Measurements from ENCODE around the gene MGAT5B. TPM values are rescaled to one million over a fixed set of nuclear protein-coding genes. Genes with fewer than 3 reads are reported as not detected.
A peak's percentile ranks its signal among the peaks of the same experiment; 100 is the strongest.

Gene MGAT5B
- total and polyA plus RNA-seq, 2 experiments from 2014 or later = 1.6 to 10.0 TPM

DNA sequence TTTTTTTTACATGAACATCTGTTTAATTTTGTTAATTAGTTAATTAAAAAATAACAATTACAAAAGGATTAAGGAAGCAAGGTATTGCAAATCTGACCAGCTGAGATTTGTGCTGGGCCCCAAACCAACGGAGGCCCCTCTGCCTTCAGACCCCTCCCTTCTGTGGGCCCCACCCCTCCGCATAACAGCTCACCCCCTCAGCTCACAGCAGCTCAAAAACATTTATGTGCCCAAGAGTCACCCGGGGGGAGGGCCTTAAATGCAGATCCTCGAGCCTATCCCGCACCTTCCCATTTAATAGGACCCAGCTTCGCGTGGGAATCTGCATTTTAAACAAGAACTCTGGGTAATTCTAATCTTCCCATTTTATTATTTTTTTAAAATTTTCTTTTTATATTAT, 75.0 kb downstream of the MGAT5B start:
- TF ChIP-seq STAT1 (IDR thresholded peaks at IDR 0.05; ENCODE audit: unreplicated experiment) (no peak), ZNF331 (CRISPR knock-in tag; IDR thresholded peaks at IDR 0.05; ENCODE audit: low read depth) (no peak), CREB1 (CRISPR knock-in tag; IDR thresholded peaks at IDR 0.05; ENCODE audit: low read depth) (no peak), POLR2AphosphoS5 (IDR thresholded peaks at IDR 0.05; ENCODE audit: low read depth) (no peak), EZH2 (IDR thresholded peaks at IDR 0.05; ENCODE audit: low read depth, unreplicated experiment) (no peak), JUNB (IDR thresholded peaks at IDR 0.05; ENCODE audit: unreplicated experiment) (no peak), ZNF114 (CRISPR knock-in tag; IDR thresholded peaks at IDR 0.05) (no peak)
- TF ChIP-seq, protein P1, sequence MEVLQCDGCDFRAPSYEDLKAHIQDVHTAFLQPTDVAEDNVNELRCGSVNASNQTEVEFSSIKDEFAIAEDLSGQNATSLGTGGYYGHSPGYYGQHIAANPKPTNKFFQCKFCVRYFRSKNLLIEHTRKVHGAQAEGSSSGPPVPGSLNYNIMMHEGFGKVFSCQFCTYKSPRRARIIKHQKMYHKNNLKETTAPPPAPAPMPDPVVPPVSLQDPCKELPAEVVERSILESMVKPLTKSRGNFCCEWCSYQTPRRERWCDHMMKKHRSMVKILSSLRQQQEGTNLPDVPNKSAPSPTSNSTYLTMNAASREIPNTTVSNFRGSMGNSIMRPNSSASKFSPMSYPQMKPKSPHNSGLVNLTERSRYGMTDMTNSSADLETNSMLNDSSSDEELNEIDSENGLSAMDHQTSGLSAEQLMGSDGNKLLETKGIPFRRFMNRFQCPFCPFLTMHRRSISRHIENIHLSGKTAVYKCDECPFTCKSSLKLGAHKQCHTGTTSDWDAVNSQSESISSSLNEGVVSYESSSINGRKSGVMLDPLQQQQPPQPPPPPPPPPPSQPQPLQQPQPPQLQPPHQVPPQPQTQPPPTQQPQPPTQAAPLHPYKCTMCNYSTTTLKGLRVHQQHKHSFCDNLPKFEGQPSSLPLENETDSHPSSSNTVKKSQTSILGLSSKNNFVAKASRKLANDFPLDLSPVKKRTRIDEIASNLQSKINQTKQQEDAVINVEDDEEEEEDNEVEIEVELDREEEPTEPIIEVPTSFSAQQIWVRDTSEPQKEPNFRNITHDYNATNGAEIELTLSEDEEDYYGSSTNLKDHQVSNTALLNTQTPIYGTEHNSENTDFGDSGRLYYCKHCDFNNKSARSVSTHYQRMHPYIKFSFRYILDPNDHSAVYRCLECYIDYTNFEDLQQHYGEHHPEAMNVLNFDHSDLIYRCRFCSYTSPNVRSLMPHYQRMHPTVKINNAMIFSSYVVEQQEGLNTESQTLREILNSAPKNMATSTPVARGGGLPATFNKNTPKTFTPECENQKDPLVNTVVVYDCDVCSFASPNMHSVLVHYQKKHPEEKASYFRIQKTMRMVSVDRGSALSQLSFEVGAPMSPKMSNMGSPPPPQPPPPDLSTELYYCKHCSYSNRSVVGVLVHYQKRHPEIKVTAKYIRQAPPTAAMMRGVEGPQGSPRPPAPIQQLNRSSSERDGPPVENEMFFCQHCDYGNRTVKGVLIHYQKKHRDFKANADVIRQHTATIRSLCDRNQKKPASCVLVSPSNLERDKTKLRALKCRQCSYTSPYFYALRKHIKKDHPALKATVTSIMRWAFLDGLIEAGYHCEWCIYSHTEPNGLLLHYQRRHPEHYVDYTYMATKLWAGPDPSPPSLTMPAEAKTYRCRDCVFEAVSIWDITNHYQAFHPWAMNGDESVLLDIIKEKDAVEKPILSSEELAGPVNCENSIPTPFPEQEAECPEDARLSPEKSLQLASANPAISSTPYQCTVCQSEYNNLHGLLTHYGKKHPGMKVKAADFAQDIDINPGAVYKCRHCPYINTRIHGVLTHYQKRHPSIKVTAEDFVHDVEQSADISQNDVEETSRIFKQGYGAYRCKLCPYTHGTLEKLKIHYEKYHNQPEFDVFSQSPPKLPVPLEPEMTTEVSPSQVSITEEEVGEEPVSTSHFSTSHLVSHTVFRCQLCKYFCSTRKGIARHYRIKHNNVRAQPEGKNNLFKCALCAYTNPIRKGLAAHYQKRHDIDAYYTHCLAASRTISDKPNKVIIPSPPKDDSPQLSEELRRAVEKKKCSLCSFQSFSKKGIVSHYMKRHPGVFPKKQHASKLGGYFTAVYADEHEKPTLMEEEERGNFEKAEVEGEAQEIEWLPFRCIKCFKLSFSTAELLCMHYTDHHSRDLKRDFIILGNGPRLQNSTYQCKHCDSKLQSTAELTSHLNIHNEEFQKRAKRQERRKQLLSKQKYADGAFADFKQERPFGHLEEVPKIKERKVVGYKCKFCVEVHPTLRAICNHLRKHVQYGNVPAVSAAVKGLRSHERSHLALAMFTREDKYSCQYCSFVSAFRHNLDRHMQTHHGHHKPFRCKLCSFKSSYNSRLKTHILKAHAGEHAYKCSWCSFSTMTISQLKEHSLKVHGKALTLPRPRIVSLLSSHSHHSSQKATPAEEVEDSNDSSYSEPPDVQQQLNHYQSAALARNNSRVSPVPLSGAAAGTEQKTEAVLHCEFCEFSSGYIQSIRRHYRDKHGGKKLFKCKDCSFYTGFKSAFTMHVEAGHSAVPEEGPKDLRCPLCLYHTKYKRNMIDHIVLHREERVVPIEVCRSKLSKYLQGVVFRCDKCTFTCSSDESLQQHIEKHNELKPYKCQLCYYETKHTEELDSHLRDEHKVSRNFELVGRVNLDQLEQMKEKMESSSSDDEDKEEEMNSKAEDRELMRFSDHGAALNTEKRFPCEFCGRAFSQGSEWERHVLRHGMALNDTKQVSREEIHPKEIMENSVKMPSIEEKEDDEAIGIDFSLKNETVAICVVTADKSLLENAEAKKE (CRISPR knock-in tag; IDR thresholded peaks at IDR 0.05) = no peak
- TF ChIP-seq, protein P2, sequence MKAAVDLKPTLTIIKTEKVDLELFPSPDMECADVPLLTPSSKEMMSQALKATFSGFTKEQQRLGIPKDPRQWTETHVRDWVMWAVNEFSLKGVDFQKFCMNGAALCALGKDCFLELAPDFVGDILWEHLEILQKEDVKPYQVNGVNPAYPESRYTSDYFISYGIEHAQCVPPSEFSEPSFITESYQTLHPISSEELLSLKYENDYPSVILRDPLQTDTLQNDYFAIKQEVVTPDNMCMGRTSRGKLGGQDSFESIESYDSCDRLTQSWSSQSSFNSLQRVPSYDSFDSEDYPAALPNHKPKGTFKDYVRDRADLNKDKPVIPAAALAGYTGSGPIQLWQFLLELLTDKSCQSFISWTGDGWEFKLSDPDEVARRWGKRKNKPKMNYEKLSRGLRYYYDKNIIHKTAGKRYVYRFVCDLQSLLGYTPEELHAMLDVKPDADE (IDR thresholded peaks at IDR 0.05) = no peak
- TF ChIP-seq, protein P3, sequence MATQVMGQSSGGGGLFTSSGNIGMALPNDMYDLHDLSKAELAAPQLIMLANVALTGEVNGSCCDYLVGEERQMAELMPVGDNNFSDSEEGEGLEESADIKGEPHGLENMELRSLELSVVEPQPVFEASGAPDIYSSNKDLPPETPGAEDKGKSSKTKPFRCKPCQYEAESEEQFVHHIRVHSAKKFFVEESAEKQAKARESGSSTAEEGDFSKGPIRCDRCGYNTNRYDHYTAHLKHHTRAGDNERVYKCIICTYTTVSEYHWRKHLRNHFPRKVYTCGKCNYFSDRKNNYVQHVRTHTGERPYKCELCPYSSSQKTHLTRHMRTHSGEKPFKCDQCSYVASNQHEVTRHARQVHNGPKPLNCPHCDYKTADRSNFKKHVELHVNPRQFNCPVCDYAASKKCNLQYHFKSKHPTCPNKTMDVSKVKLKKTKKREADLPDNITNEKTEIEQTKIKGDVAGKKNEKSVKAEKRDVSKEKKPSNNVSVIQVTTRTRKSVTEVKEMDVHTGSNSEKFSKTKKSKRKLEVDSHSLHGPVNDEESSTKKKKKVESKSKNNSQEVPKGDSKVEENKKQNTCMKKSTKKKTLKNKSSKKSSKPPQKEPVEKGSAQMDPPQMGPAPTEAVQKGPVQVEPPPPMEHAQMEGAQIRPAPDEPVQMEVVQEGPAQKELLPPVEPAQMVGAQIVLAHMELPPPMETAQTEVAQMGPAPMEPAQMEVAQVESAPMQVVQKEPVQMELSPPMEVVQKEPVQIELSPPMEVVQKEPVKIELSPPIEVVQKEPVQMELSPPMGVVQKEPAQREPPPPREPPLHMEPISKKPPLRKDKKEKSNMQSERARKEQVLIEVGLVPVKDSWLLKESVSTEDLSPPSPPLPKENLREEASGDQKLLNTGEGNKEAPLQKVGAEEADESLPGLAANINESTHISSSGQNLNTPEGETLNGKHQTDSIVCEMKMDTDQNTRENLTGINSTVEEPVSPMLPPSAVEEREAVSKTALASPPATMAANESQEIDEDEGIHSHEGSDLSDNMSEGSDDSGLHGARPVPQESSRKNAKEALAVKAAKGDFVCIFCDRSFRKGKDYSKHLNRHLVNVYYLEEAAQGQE (IDR thresholded peaks at IDR 0.05; ENCODE audit: unreplicated experiment) = no peak
- TF ChIP-seq, protein P4, sequence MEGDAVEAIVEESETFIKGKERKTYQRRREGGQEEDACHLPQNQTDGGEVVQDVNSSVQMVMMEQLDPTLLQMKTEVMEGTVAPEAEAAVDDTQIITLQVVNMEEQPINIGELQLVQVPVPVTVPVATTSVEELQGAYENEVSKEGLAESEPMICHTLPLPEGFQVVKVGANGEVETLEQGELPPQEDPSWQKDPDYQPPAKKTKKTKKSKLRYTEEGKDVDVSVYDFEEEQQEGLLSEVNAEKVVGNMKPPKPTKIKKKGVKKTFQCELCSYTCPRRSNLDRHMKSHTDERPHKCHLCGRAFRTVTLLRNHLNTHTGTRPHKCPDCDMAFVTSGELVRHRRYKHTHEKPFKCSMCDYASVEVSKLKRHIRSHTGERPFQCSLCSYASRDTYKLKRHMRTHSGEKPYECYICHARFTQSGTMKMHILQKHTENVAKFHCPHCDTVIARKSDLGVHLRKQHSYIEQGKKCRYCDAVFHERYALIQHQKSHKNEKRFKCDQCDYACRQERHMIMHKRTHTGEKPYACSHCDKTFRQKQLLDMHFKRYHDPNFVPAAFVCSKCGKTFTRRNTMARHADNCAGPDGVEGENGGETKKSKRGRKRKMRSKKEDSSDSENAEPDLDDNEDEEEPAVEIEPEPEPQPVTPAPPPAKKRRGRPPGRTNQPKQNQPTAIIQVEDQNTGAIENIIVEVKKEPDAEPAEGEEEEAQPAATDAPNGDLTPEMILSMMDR (conservative IDR thresholded peaks at IDR 0.05; ENCODE audit: low read depth in 2 of 2) = no peak
- Histone ChIP-seq H3K4me3 (no peak overlapping the region), H3K79me2 (replicated peaks; ENCODE audit: insufficient read depth) (no peaks in the 10 kb centered on the region), H3K4me1 (ENCODE audit: insufficient read depth) (peaks cover 14% of the 10 kb centered on the region), H3K36me3 (ENCODE audit: insufficient read depth) (no peaks in the 10 kb centered on the region), H3K27me3 (ENCODE audit: insufficient read depth) (no peaks in the 10 kb centered on the region), H4K20me1 (replicated peaks; ENCODE audit: insufficient read depth) (no peaks in the 10 kb centered on the region), H3K27ac (ENCODE audit: low read depth) (no peak overlapping the region), H3K4me2 (peak overlapping the region; percentile 64), H3F3A (replicated peaks; ENCODE audit: low read depth) (no peaks in the 10 kb centered on the region), H3K9me2 (ENCODE audit: insufficient read depth) (no peaks in the 10 kb centered on the region), H2AFZ (peak overlapping the region; percentile 63; the same call in 1 of the 2 replicates)
- ATAC-seq (peak; percentile 15), DNase-seq (ENCODE audit: low spot score) (peak; percentile 21)
- Mint-ChIP-seq H3K4me1 (peaks cover 28% of the 10 kb centered on the region), H3K4me3 (no peak overlapping the region; the same call in 2 of the 3 replicates), H3K36me3 (ENCODE audit: low read depth) (peaks cover 6% of the 10 kb centered on the region; the same call in 2 of the 3 replicates), H3K27ac (no peak overlapping the region), H3K9me3 (no peaks in the 10 kb centered on the region), H3K27me3 (ENCODE audit: insufficient read depth, low read depth, poor library complexity) (peaks cover 4% of the 10 kb centered on the region)
